HG03139 (cell line): ENCODE results near the gene PRDM16.

Experiments
- ATAC-seq: cut with Tn5 transposase; IDR thresholded peaks from one replicate; pipeline ENCODE4 v1.9.1; 2021; ENCODE audit not compliant: unreplicated experiment

PRDM16 gene

GRCh38 chr1:3032371-3033039, 36.5 kb upstream of the PRDM16 start:
- no peak for ATAC-seq

- ATAC-seq, result no peak
Measured at GRCh38 chr1:3033040-3033789, 35.8 kb upstream of the PRDM16 start.

GRCh38 chr1:3033790-3034090, 35.3 kb upstream of the PRDM16 start:
- no peak for ATAC-seq

- ATAC-seq, result no peak
Measured at GRCh38 chr1:3034162-3034561, 34.8 kb upstream of the PRDM16 start.

GRCh38 chr1:3034728-3035562, 34.1 kb upstream of the PRDM16 start:
- ATAC-seq, result no peak

GRCh38 chr1:3035563-3036446, 33.2 kb upstream of the PRDM16 start:
- no peak for ATAC-seq

- ATAC-seq, result no peak
Measured at GRCh38 chr1:3036447-3037280, 32.3 kb upstream of the PRDM16 start.

- no peak for ATAC-seq
Measured at GRCh38 chr1:3037281-3038040, 31.5 kb upstream of the PRDM16 start.

GRCh38 chr1:3038113-3038551, 30.9 kb upstream of the PRDM16 start:
- ATAC-seq, result no peak

GRCh38 chr1:3038571-3039181, 30.3 kb upstream of the PRDM16 start:
- ATAC-seq, result no peak

- no peak for ATAC-seq
Measured at GRCh38 chr1:3040004-3040403, 29.0 kb upstream of the PRDM16 start.

- no peak for ATAC-seq
Measured at GRCh38 chr1:3042481-3042880, 26.5 kb upstream of the PRDM16 start.

- ATAC-seq, result no peak
Measured at GRCh38 chr1:3049164-3049563, 19.8 kb upstream of the PRDM16 start.

- no peak for ATAC-seq
Measured at GRCh38 chr1:3049905-3050304, 19.1 kb upstream of the PRDM16 start.

GRCh38 chr1:3050603-3051002, 18.4 kb upstream of the PRDM16 start:
- no peak for ATAC-seq

GRCh38 chr1:3051270-3052268, 17.4 kb upstream of the PRDM16 start:
- ATAC-seq, result no peak

GRCh38 chr1:3052501-3052900, 16.5 kb upstream of the PRDM16 start:
- no peak for ATAC-seq
